HG03354 (cell line): ENCODE data around the gene FCER2.

Experiments
- ATAC-seq: cut with Tn5 transposase; IDR thresholded peaks from one replicate; pipeline ENCODE4 v1.9.1; 2021; ENCODE audit warnings: mild to moderate bottlenecking; ENCODE audit not compliant: unreplicated experiment, poor library complexity, severe bottlenecking

The FCER2 gene

GRCh38 chr19:7705387-7706187 is 3.7 kb upstream of the FCER2 start:
- ATAC-seq = peak; percentile 55

GRCh38 chr19:7704280-7705060 is 2.5 kb upstream of the FCER2 start:
- ATAC-seq = no peak

GRCh38 chr19:7703332-7703731 is 1.4 kb upstream of the FCER2 start:
- no peak for ATAC-seq

GRCh38 chr19:7701049-7701653 is 780 bp downstream of the FCER2 start:
- ATAC-seq = no peak

- no peak for ATAC-seq
Observed at GRCh38 chr19:7699417-7700401, 2.2 kb downstream of the FCER2 start.

GRCh38 chr19:7699003-7699402 is 2.9 kb downstream of the FCER2 start:
- ATAC-seq = no peak

- no peak for ATAC-seq
Observed at GRCh38 chr19:7698583-7698982, 3.3 kb downstream of the FCER2 start.

- no peak for ATAC-seq
Observed at GRCh38 chr19:7697721-7698287, 4.1 kb downstream of the FCER2 start.

GRCh38 chr19:7694499-7694898 is 7.4 kb downstream of the FCER2 start:
- no peak for ATAC-seq

GRCh38 chr19:7692417-7693088 is 9.4 kb downstream of the FCER2 start:
- ATAC-seq = no peak

- no peak for ATAC-seq
Observed at GRCh38 chr19:7691497-7691896, 10.4 kb downstream of the FCER2 start.

GRCh38 chr19:7690779-7691258 is 11.1 kb downstream of the FCER2 start:
- no peak for ATAC-seq

GRCh38 chr19:7689165-7689564 is 12.8 kb downstream of the FCER2 start:
- ATAC-seq = no peak

- ATAC-seq = no peak
Observed at GRCh38 chr19:7687177-7687576, 14.8 kb downstream of the FCER2 start.

- no peak for ATAC-seq
Observed at GRCh38 chr19:7685546-7686445, 16.1 kb downstream of the FCER2 start.

GRCh38 chr19:7682175-7682855 is 19.6 kb downstream of the FCER2 start:
- no peak for ATAC-seq
